ENCODE data around the gene ABCC8.
"Not testable (repeated sequence)": the region's sequence is repeated elsewhere in the genome, so short reads cannot be mapped to it uniquely, and the experiment has no call there.

Gene ABCC8

GRCh38 chr11:17463546-17464174 lies 13.0 kb downstream of the ABCC8 start:
- no peak for DNase-seq

DNA sequence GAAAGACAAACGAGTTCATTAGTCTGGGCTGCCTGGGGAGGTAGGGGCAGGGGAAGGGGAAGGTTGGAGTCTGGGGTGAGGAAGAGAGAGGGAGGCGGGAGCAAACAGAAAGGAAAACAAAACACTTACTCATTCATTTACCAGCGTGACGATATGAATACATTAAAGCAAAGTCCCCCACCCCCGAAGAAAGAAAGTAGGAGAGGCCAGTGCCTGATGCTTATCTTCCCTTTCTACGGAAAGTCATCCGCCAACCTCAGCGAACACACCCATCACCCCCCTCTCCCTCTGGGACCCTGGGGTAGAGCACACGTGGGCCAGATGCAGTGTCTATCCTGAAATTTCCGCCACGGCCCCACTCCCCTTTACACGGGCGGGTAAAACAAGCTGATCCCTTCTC lies 13.7 kb downstream of the ABCC8 start:
- no peak for DNase-seq

DNA sequence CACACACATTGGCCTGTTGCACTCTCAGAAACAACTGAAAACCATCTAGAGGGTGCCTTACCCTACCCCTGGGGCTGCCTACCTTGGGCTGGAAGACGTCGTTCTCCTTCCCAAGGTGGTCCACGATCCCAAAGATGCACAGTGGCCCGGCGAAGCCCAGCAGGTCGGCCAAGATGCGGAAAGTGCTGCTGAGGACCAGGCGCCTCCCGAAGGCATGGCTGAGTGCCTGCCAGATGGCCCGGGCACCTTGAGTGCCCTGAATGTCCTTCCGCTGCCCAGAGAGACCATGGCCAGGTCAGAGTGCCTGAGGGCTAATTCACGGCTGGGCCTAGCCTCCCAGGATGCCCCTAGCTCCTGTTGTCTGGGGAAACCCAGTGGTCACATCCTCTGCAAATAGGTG lies 16.2 kb downstream of the ABCC8 start:
- DNase-seq, result no peak

DNA sequence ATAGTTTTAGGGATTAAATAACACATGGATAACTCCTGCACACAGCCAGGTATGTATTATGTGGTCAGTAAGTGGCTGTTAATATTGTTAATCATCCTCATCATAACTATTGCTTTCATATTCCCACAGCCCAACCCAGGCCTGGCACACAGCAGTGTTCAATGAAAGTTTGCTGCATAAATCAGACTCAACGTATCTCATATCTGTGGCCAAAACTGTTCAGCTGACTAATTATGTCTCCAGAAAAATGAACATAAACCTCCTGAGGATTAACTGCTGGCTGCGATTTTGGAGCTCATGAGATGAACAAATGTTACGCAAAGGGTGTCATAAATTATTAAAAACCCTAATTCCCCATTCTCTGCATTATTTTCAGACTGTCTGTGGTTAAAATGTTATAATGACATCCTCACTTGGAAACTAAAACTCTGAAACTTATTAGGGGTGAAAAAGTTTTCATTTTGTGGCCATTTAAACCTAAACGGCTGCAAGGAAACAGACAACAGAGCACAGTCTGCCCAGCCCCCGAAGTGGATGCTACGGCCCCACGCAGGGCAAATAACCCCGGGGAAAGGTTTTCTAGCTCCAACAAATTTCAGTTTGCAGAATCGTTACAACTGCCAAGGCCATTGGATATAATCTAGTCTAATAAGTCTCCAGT lies 17.3 kb downstream of the ABCC8 start:
- DNase-seq, result no peak

DNA sequence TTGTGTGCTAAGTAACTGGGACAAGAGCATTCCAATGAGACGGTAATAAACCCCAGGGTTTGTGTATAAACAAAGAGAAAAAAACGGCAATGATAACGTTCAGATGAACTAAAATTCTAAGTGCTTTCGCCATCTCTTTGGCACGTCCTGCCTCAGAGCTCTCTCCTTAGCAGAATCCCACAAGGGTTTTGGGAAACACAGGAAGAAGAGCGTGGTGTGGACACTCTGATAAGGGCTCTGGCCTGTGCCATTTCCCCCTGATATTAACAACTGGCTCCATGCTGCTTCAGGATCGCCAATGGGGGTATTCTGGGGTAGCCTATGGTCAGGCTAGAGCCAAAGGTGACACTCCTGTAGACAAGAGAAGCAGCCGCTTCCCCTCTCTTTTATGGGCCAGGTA lies 18.4 kb downstream of the ABCC8 start:
- no peak for DNase-seq

DNA sequence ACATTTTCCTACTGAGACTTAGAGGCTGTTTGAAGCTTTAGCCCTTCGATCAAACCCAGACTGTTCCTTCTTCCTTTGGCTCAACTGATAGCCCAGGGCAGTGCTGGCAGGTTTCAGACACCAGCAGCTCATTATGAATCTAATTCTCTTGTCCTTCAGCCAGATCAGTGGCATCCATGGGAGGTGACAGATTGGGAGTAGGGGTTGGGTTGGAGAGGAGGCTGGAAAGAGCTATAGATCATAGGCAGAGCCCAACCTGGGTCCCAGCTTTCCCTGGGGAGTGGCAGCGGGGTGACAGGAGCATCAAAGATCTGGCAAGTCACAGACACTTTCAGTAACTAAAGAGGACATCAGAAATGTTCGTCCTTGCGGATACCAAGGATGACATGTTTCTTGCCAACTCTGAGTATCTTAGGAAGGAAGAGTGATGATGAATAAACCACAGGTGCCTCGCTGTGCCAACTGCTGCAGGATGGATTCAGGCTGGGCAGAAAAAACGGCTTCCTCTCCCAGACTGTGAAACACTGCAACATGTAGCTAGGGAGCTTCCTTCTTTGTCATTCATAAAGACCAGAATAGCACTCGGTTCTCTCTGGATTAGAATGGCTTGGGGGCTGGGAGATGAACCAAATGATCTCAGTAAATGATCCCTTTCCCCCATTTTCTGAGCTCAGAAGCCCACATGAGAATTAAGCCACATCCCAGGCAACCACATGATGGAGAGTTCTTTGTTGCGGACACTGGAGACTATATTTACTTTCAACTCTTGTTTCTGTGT lies 19.1 kb downstream of the ABCC8 start:
- DNase-seq, result no peak

- no peak for DNase-seq
These were observed 24.0 kb downstream of the ABCC8 start for GRCh38 chr11:17452668-17453067.

- DNase-seq, result no peak
These were observed 27.5 kb downstream of the ABCC8 start for GRCh38 chr11:17449158-17449557.

DNA sequence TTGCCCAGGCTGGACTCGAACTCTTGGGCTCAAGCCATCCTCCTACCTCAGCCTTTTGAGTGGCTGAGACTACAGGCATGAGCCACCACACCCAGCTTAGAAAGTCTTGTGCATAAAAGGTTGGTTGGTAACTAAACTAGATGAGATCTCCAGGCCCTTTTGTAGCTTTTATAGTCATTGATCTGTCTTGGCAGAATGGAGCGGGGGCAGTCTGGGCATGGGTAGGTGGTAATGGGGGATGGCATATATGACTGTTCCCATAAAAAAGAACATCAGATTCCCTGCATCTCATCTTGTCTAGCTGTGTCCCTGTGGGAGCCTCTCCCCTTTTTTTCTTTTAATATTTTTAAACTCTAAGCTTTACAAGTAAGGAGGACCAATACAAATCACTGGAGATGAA lies 30.2 kb downstream of the ABCC8 start:
- no peak for DNase-seq

DNA sequence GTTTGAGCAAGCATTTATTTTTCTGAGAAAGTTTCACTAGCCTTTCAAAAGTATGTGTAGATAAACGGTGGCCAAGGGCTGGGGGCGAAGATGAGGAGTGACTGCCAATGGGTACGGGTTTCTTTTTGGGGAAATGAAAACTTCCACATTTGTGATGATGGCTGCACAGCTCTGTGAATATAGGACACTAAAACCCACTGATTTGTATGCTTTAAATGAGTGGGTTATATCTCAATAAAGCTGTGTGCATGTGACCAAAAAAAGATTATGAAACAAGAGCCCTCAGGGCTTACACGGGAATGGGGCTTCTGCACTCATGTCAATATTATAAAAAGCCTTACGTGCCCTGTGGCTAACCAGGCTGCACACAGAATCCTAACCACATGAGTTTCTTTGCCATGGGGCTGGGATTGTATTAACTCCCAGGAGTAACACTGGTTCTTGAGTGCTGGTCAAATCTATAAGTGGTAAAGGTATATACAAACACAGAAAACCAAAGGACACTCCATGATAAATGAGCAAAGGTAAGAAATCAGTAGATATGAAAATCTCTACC lies 31.3 kb downstream of the ABCC8 start:
- no peak for DNase-seq

DNA sequence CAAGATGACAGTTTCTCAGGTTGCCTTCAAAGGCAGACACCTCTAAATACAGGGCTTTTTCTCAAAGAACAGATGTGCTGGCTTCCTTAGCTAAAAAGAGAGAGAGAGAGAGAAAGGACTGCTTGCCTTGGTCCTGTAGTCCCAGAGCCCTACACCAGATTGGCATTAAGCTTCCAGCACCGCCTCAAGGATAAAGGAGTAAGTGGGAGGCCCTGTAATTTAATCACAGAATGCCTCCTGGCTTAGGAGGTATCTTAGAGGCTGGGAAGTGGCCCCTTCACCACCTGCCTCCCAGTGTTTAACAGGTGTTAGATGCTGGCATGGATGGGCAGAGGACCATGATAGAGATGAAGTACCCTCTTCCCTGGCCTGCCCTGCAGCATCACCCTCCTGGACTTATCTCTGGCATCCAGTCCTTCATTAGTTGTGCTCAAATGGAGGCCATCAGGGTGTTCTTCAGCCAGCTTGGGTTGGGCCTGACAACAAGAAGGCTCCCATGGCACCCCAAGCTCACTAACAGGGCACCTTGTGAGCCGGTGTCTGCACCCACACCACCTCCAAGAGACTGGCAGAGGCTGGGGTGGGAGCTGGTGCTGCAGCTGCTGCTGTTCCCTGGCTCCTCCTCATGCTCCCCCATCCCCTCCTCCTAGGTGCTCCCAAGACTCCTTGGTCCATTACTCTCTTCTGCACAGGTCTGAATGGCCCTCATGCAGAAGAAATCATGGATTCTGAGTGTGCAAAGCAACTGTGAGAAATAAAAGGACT lies 32.5 kb downstream of the ABCC8 start:
- DNase-seq, result no peak

GRCh38 chr11:17443423-17443822 lies 33.2 kb downstream of the ABCC8 start:
- DNase-seq, result no peak

GRCh38 chr11:17443000-17443399 lies 33.6 kb downstream of the ABCC8 start:
- DNase-seq, result no peak

GRCh38 chr11:17439316-17439782 lies 37.3 kb downstream of the ABCC8 start:
- DNase-seq, result peak; percentile 80

DNA sequence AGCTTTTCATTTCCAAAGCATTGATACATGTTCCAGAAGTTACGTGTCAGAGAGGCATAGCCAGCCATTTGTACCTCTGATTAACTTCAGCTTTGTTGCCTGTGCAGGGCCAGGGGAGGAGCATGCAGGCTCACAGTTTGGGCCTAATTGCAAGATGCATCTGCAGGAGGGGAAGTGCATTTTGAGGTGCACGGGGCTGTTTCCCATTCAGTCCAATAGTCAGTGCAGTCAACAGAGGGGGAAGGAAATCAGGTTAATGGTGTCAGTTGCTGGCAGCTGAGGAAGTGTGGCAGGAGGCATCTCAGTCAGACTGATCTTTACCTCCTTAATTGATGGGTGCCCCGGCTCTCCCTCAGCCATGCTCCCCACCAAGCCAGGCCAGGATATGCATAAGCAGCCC lies 39.3 kb downstream of the ABCC8 start:
- no peak for DNase-seq

GRCh38 chr11:17434108-17434507 lies 42.5 kb downstream of the ABCC8 start:
- no peak for DNase-seq

- no peak for DNase-seq
These were observed 44.6 kb downstream of the ABCC8 start for GRCh38 chr11:17432002-17432401.

DNA sequence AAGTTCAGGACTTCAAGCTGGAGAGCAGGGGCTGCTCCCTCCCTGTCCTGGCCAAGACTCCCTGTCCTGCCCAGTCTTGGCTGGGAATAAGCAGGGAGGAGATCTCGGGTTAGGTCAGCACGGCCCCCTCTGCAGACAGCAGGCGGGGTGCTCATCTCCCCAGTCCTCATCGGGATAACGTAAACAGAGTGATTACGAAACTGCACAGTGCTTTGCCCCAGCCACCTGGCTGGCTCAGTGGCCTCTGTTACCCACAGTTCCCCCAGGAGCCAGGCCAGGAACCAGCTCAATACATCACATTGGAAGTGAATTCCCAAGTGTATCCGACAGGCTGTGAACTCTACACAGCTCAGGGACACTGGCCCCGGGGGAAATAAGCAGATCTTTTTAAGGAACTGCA lies 45.5 kb downstream of the ABCC8 start:
- no peak for DNase-seq

GRCh38 chr11:17430616-17431015 lies 46.0 kb downstream of the ABCC8 start:
- no peak for DNase-seq

GRCh38 chr11:17428925-17429324 lies 47.7 kb downstream of the ABCC8 start:
- no peak for DNase-seq

DNA sequence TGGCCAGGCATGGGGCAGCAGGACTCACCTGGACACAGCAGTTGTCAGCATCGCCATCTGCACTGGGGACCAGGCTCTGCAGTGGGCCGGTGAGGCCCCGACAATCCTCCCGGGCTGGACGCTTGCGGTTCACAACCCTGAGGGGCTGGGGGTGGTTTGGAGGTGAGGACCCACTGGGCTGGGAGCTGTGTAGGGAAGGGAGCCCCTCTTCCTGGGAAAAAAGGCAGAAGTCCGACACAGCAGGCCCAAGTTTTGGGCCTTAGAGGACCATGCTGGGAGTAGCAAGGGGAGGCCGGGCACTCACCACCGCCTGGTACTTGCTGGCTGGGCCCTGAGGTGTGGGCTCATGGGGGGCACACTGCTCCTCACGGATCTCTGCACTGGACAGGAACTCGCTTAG lies 48.4 kb downstream of the ABCC8 start:
- DNase-seq, result no peak

DNA sequence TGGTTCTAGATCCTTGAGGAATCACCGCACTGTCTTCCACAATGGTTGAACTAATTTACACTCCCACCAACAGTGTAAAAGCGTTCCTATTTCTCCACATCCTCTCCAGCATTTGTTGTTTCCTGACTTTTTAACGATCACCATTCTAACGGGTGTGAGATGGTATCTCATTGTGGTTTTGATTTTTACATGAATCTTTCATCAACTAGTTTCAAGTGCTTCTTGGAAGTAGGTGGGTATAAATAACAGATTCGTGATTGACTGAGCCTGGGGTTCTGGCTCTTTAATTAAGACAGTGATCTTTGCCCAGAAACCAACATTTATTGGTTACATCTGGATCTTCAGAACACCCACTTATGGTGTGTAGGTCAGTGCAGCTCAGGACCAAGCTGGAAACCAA lies 50.4 kb downstream of the ABCC8 start:
- not testable (repeated sequence) for DNase-seq

All from NCI-H526 treated with DMSO at 0.1 percent for 48 hours (cell line).